Neural progenitor cell (in vitro differentiated cells): ENCODE measurements around the gene CYGB. TPM values are rescaled to one million over a fixed set of nuclear protein-coding genes. Genes with fewer than 3 reads are reported as not detected.

Experiments
- DNase-seq: peaks from one replicate; pipeline ENCODE4 v3.0.0-alpha.2; 2016; ENCODE audit warnings: low spot score
- H2AFZ ChIP-seq: fragments of 200-600 bp; sonication (generic); replicated peaks from 2 replicates; pipeline ENCODE4 v1.6.1; 2016; ENCODE audit warnings: antibody characterized with exemption
- H3F3A ChIP-seq: fragments of 200-600 bp; sonication (generic); 2 replicates; pipeline ENCODE4 v1.6.1; 2016; ENCODE audit warnings: antibody characterized with exemption, low read depth
- H3K27ac ChIP-seq: fragments of 200-600 bp; sonication (generic); 2 replicates; pipeline ENCODE4 v1.5.1; 2016; ENCODE audit warnings: mild to moderate bottlenecking
- H3K27me3 ChIP-seq: fragments of 200-600 bp; sonication (generic); 2 replicates; pipeline ENCODE4 v1.6.1; 2016; ENCODE audit warnings: mild to moderate bottlenecking, moderate library complexity
- H3K36me3 ChIP-seq: fragments of 200-600 bp; sonication (generic); 2 replicates; pipeline ENCODE4 v1.5.1; 2016
- H3K4me1 ChIP-seq: fragments of 200-600 bp; sonication (generic); 2 replicates; pipeline ENCODE4 v1.6.1; 2016; ENCODE audit warnings: mixed run types
- H3K4me2 ChIP-seq: fragments of 200-600 bp; sonication (generic); 2 replicates; pipeline ENCODE4 v1.6.1; 2016
- H3K4me3 ChIP-seq: fragments of 200-600 bp; sonication (generic); 2 replicates; pipeline ENCODE4 v1.5.1; 2016
- H3K79me2 ChIP-seq: fragments of 200-600 bp; sonication (generic); 2 replicates; pipeline ENCODE4 v1.6.1; 2016; ENCODE audit warnings: low read depth
- H3K9ac ChIP-seq: fragments of 200-600 bp; sonication (generic); 2 replicates; pipeline ENCODE4 v1.6.1; 2016
- H3K9me3 ChIP-seq: fragments of 200-600 bp; sonication (generic); 2 replicates; pipeline ENCODE4 v1.5.1; 2016; ENCODE audit warnings: low read depth
- H4K20me1 ChIP-seq: fragments of 200-600 bp; sonication (generic); 2 replicates; pipeline ENCODE4 v1.6.1; 2016; ENCODE audit warnings: low read depth
- H3K27ac Mint-ChIP-seq: 3 replicates; pipeline ENCODE4 v1.8.0; 2021; ENCODE audit warnings: mixed read lengths
- H3K27me3 Mint-ChIP-seq: 2 replicates; pipeline ENCODE4 v1.8.0; 2022; ENCODE audit warnings: low read depth, mild to moderate bottlenecking, inconsistent platforms, moderate library complexity, mixed read lengths; ENCODE audit not compliant: insufficient read depth
- H3K36me3 Mint-ChIP-seq: 3 replicates; pipeline ENCODE4 v1.8.0; 2021; ENCODE audit warnings: mixed read lengths
- H3K4me1 Mint-ChIP-seq: 3 replicates; pipeline ENCODE4 v1.8.0; 2021; ENCODE audit warnings: mixed read lengths
- H3K4me3 Mint-ChIP-seq: 3 replicates; pipeline ENCODE4 v1.8.0; 2021; ENCODE audit warnings: mild to moderate bottlenecking, moderate library complexity, mixed read lengths
- H3K9me3 Mint-ChIP-seq: 3 replicates; pipeline ENCODE4 v1.8.0; 2020; ENCODE audit warnings: mixed read lengths
- CTCF ChIP-seq: fragments of 200-600 bp; sonication (generic); IDR thresholded peaks from 2 replicates; pipeline ENCODE4 v1.5.1; 2017; ENCODE audit warnings: antibody characterized with exemption, mild to moderate bottlenecking
- EZH2 ChIP-seq: fragments of 200-600 bp; sonication (generic); IDR thresholded peaks from 2 replicates; pipeline ENCODE4 v1.6.1; 2017; ENCODE audit warnings: antibody characterized with exemption, mild to moderate bottlenecking, moderate library complexity
- EZH2phosphoT487 ChIP-seq: fragments of 200-600 bp; sonication (generic); IDR thresholded peaks from 2 replicates; pipeline ENCODE4 v1.6.1; 2017; ENCODE audit warnings: antibody characterized with exemption
- total RNA-seq: library from RNA; depleted of rRNA; stranded (reverse); fragments of >200 nt; gene quantifications from 2 replicates; pipeline ENCODE4 v1.2.3, GENCODE V29; 2015; ENCODE audit warnings: low replicate concordance

The CYGB gene
- total RNA-seq, 1 donor from 2014 or later = not detected

- Mint-ChIP-seq H3K27me3 (peaks cover 11% of the 10 kb centered on the region), H3K27ac (no peak overlapping the region), H3K9me3 (no peaks in the 10 kb centered on the region), H3K36me3 (no peaks in the 10 kb centered on the region), H3K4me3 (no peak overlapping the region), H3K4me1 (peaks cover 15% of the 10 kb centered on the region)
- DNase-seq = peak; percentile 84
- Histone ChIP-seq H2AFZ (no peak overlapping the region), H3K4me1 (peaks cover 3% of the 10 kb centered on the region), H3K4me3 (no peak overlapping the region), H3F3A (peaks cover 10% of the 10 kb centered on the region), H3K36me3 (no peaks in the 10 kb centered on the region), H4K20me1 (no peaks in the 10 kb centered on the region), H3K27ac (no peak overlapping the region), H3K4me2 (no peak overlapping the region), H3K9me3 (no peaks in the 10 kb centered on the region), H3K27me3 (peaks cover 20% of the 10 kb centered on the region), H3K79me2 (no peaks in the 10 kb centered on the region), H3K9ac (no peak overlapping the region)
- TF ChIP-seq EZH2phosphoT487 (no peak), EZH2 (no peak), CTCF (peak; percentile 91)
These were observed 30.8 kb downstream of the CYGB start for GRCh38 chr17:76506408-76507345.

GRCh38 chr17:76504117-76504516 lies 33.4 kb downstream of the CYGB start:
- DNase-seq = peak; percentile 33
- no peak for TF ChIP-seq EZH2
- no peak for TF ChIP-seq CTCF
- TF ChIP-seq EZH2phosphoT487 = no peak
- peaks cover 16% of the 10 kb centered on the region for H3K4me1 Mint-ChIP-seq
- Histone ChIP-seq H3K4me3 (no peak overlapping the region), H3K36me3 (no peaks in the 10 kb centered on the region), H3K4me1 (peaks cover 16% of the 10 kb centered on the region), H3K79me2 (no peaks in the 10 kb centered on the region), H3K27me3 (peaks cover 34% of the 10 kb centered on the region), H3K9ac (no peak overlapping the region), H3K4me2 (no peak overlapping the region), H4K20me1 (peaks cover 9% of the 10 kb centered on the region), H3F3A (peaks cover 10% of the 10 kb centered on the region), H2AFZ (no peak overlapping the region), H3K9me3 (no peaks in the 10 kb centered on the region), H3K27ac (no peak overlapping the region)
- no peaks in the 10 kb centered on the region for H3K36me3 Mint-ChIP-seq
- peaks cover 18% of the 10 kb centered on the region for H3K27me3 Mint-ChIP-seq
- no peak overlapping the region for H3K4me3 Mint-ChIP-seq
- peak overlapping the region; percentile 70 for H3K27ac Mint-ChIP-seq
- H3K9me3 Mint-ChIP-seq = no peaks in the 10 kb centered on the region

- Mint-ChIP-seq H3K27me3 (peaks cover 21% of the 10 kb centered on the region), H3K4me1 (peaks cover 26% of the 10 kb centered on the region), H3K9me3 (no peaks in the 10 kb centered on the region), H3K27ac (no peak overlapping the region), H3K36me3 (no peaks in the 10 kb centered on the region), H3K4me3 (peak overlapping the region; percentile 84)
- TF ChIP-seq EZH2phosphoT487 = no peak
- no peak for TF ChIP-seq EZH2
- no peak for TF ChIP-seq CTCF
- H3K27me3 ChIP-seq = peaks cover 25% of the 10 kb centered on the region
- no peak for DNase-seq
- H3K4me1 ChIP-seq = peaks cover 27% of the 10 kb centered on the region
- H3K27ac ChIP-seq = no peak overlapping the region
- no peaks in the 10 kb centered on the region for H3K36me3 ChIP-seq
- no peak overlapping the region for H3K4me2 ChIP-seq
- H3K4me3 ChIP-seq = no peak overlapping the region
- no peak overlapping the region for H2AFZ ChIP-seq
- no peaks in the 10 kb centered on the region for H3K9me3 ChIP-seq
- H3K9ac ChIP-seq = no peak overlapping the region
- H3F3A ChIP-seq = peaks cover 5% of the 10 kb centered on the region
- H4K20me1 ChIP-seq = peaks cover 10% of the 10 kb centered on the region
- no peaks in the 10 kb centered on the region for H3K79me2 ChIP-seq
These were observed 34.9 kb downstream of the CYGB start for GRCh38 chr17:76502341-76503211.
